SK-N-SH (cell line): Measurements from ENCODE around the gene CAGE1. TPM values are rescaled to one million over a fixed set of nuclear protein-coding genes. Genes with fewer than 3 reads are reported as not detected.

Experiments
- CTCF ChIA-PET: fragments of 300-600, 350-600 bp; formaldehyde crosslinking; extraction: SDS; loops from one replicate; lab custom pipeline; 2021; lab: Yijun Ruan, JAX
- POLR2A ChIA-PET: fragments of 350-600 bp; sonication (Branson Sonifier 250); formaldehyde crosslinking; extraction: SDS; loops from one replicate; lab custom pipeline; 2020; ENCODE audit warnings: antibody characterized with exemption, inconsistent platforms; lab: Yijun Ruan, JAX
- DNase-seq: peaks from one replicate; pipeline ENCODE4 v3.0.0; 2012
- H2AFZ ChIP-seq: fragments of 200-600 bp; sonication (generic); 2 replicates; pipeline ENCODE4 v1.8.1; 2016; ENCODE audit warnings: antibody characterized with exemption, mild to moderate bottlenecking, low read depth
- H3F3A ChIP-seq: fragments of 200-600 bp; sonication (generic); replicated peaks from 2 replicates; pipeline ENCODE3; 2016; ENCODE audit warnings: antibody characterized with exemption, mild to moderate bottlenecking; ENCODE audit not compliant: insufficient read depth
- H3K27ac ChIP-seq, 2 experiments: fragments of 200-500 bp in 1 of 2; fragments of 200-600 bp in 1 of 2; sonication (Bioruptor generic) in 1 of 2; sonication (generic), shearing (Covaris generic) in 1 of 2; 2 replicates each; pipeline versions ENCODE4 v1.5.1 to v1.6.1; 2014 to 2016; ENCODE audit warnings: low read depth in 2 of 2, inconsistent platforms in 1 of 2, low read length in 1 of 2, mild to moderate bottlenecking in 1 of 2, mixed read lengths in 1 of 2
- H3K27me3 ChIP-seq: fragments of 200-600 bp; sonication (generic), shearing (Covaris generic); 2 replicates; pipeline ENCODE4 v1.6.1; 2016; ENCODE audit warnings: mixed run types; ENCODE audit not compliant: insufficient read depth
- H3K36me3 ChIP-seq, 2 experiments: fragments of 200-500 bp in 1 of 2; fragments of 200-600 bp in 1 of 2; sonication (Bioruptor generic) in 1 of 2; sonication (generic) in 1 of 2; replicated peaks in 1 of 2; 2 replicates each; pipeline versions ENCODE3 to v1.5.1; 2014 to 2016; ENCODE audit warnings: low read length in 1 of 2, mild to moderate bottlenecking in 1 of 2; ENCODE audit not compliant: insufficient read depth in 2 of 2, control insufficient read depth in 1 of 2
- H3K4me1 ChIP-seq, 2 experiments: fragments of 200-500 bp in 1 of 2; fragments of 200-600 bp in 1 of 2; sonication (Bioruptor generic) in 1 of 2; sonication (generic), shearing (Covaris generic) in 1 of 2; 2 replicates each; pipeline versions ENCODE4 v1.5.1 to v1.6.1; 2014 to 2016; ENCODE audit warnings: low read depth in 1 of 2, low read length in 1 of 2, mixed run types in 1 of 2; ENCODE audit not compliant: insufficient read depth in 2 of 2, control insufficient read depth in 1 of 2
- H3K4me2 ChIP-seq: fragments of 200-600 bp; sonication (generic), shearing (Covaris generic); 2 replicates; pipeline ENCODE4 v1.6.1; 2017; ENCODE audit warnings: mixed run types
- H3K4me3 ChIP-seq, 2 experiments: fragments of 200-500 bp in 1 of 2; fragments of 200-600 bp in 1 of 2; sonication (Bioruptor generic) in 1 of 2; sonication (generic), shearing (Covaris generic) in 1 of 2; 2 replicates each; pipeline versions ENCODE4 v1.5.1 to v1.8.1; 2014 to 2016; ENCODE audit warnings: low read depth in 2 of 2, inconsistent platforms in 1 of 2, low read length in 1 of 2, mild to moderate bottlenecking in 1 of 2, mixed read lengths in 1 of 2, moderate library complexity in 1 of 2
- H3K79me2 ChIP-seq: fragments of 200-600 bp; sonication (generic); 2 replicates; pipeline ENCODE4 v1.8.1; 2017; ENCODE audit warnings: mild to moderate bottlenecking; ENCODE audit not compliant: insufficient read depth
- H3K9ac ChIP-seq: fragments of 200-600 bp; sonication (generic); 2 replicates; pipeline ENCODE4 v1.6.1; 2017; ENCODE audit warnings: mixed run types
- H3K9me2 ChIP-seq: fragments of 200-600 bp; sonication (generic); 2 replicates; pipeline ENCODE4 v1.6.1; 2017; ENCODE audit warnings: mixed run types
- H3K9me3 ChIP-seq: fragments of 200-600 bp; sonication (generic); 2 replicates; pipeline ENCODE4 v1.6.1; 2017; ENCODE audit warnings: mixed run types, mild to moderate bottlenecking, moderate library complexity
- H4K20me1 ChIP-seq: fragments of 200-600 bp; sonication (generic); 2 replicates; pipeline ENCODE4 v1.6.1; 2017; ENCODE audit warnings: mild to moderate bottlenecking, mixed run types; ENCODE audit not compliant: insufficient read depth
- CHD2 ChIP-seq: fragments of 150-350 bp; IDR thresholded peaks from 2 replicates; pipeline ENCODE4 v1.6.1; 2018; ENCODE audit warnings: low read length; ENCODE audit not compliant: partially characterized antibody
- EP300 ChIP-seq, 2 experiments: IDR thresholded peaks; 2 replicates each; pipeline versions ENCODE4 v1.4.0 to v1.6.1; 2012; ENCODE audit warnings: borderline replicate concordance in 1 of 2, low read depth in 1 of 2, low read length in 1 of 2
- EZH2phosphoT487 ChIP-seq: fragments of 200-600 bp; sonication (generic); IDR thresholded peaks from 2 replicates; pipeline ENCODE4 v1.6.1; 2017; ENCODE audit warnings: low read depth, mixed run types, mild to moderate bottlenecking, antibody characterized with exemption, moderate library complexity, borderline replicate concordance
- FOSL2 ChIP-seq: IDR thresholded peaks from 2 replicates; pipeline ENCODE4 v1.4.0; 2012; ENCODE audit warnings: low read depth, mild to moderate bottlenecking, moderate library complexity, borderline replicate concordance
- FOXM1 ChIP-seq: IDR thresholded peaks from 2 replicates; pipeline ENCODE4 v1.4.0; 2012; ENCODE audit warnings: low read depth, mild to moderate bottlenecking
- GABPA ChIP-seq: IDR thresholded peaks from 2 replicates; pipeline ENCODE4 v1.4.0; 2012; ENCODE audit warnings: low read depth, mild to moderate bottlenecking
- JUND ChIP-seq: IDR thresholded peaks from 2 replicates; pipeline ENCODE4 v1.4.0; 2012
- MXI1 ChIP-seq: IDR thresholded peaks from 2 replicates; pipeline ENCODE4 v1.6.1; 2012; ENCODE audit warnings: mild to moderate bottlenecking, low read depth, low read length, improper control_type of control experiment
- NFIC ChIP-seq: IDR thresholded peaks from 2 replicates; pipeline ENCODE4 v1.4.0; 2012; ENCODE audit warnings: borderline replicate concordance
- POLR2AphosphoS5 ChIP-seq: IDR thresholded peaks from 2 replicates; pipeline ENCODE4 v1.6.1; 2012; ENCODE audit warnings: low read depth, low read length
- RCOR1 ChIP-seq: fragments of 150-350 bp; IDR thresholded peaks from 2 replicates; pipeline ENCODE4 v1.6.1; 2017; ENCODE audit warnings: antibody characterized with exemption, low read length
- RFX5 ChIP-seq: IDR thresholded peaks from 2 replicates; pipeline ENCODE4 v1.6.1; 2012; ENCODE audit warnings: mild to moderate bottlenecking, improper control_type of control experiment, low read length
- RXRA ChIP-seq: IDR thresholded peaks from 2 replicates; pipeline ENCODE4 v1.4.0; 2012; ENCODE audit warnings: low read depth, mild to moderate bottlenecking, borderline replicate concordance
- SIN3A ChIP-seq: IDR thresholded peaks from 2 replicates; pipeline ENCODE4 v1.6.1; 2012; ENCODE audit warnings: low read depth, mild to moderate bottlenecking, low read length, moderate library complexity, borderline replicate concordance
- SMC3 ChIP-seq: IDR thresholded peaks from 2 replicates; pipeline ENCODE4 v1.6.1; 2012; ENCODE audit warnings: low read depth, low read length, improper control_type of control experiment
- TCF12 ChIP-seq: IDR thresholded peaks from 2 replicates; pipeline ENCODE4 v1.4.0; 2012
- TEAD4 ChIP-seq: IDR thresholded peaks from 2 replicates; pipeline ENCODE4 v1.4.0; 2012; ENCODE audit warnings: mild to moderate bottlenecking, borderline replicate concordance; ENCODE audit not compliant: insufficient read depth
- WGBS: methylation state at CpG from one replicate; pipeline ENCODE4 v1.1.6; 2017; ENCODE audit warnings: low lambda C conversion rate; 5-methylcytosine and 5-hydroxymethylcytosine counted together
- polyA plus RNA-seq, 3 experiments: library from polyadenylated mRNA; depleted of rRNA; stranded (reverse); fragments of >200 nt; gene quantifications; 2 replicates each; pipeline ENCODE4 v1.2.3, GENCODE V29; 2012
- TF ChIP-seq, protein P1 (sequence below): IDR thresholded peaks from 2 replicates; pipeline ENCODE4; 2012
- TF ChIP-seq, protein P2 (sequence below): IDR thresholded peaks from 2 replicates; pipeline ENCODE4 v1.4.0; 2012; ENCODE audit warnings: low read depth, borderline replicate concordance
- TF ChIP-seq, protein P3 (sequence below): IDR thresholded peaks from 2 replicates; pipeline ENCODE4 v1.4.0; 2012; ENCODE audit warnings: low read depth
- TF ChIP-seq, protein P4 (sequence below): IDR thresholded peaks from 2 replicates; pipeline ENCODE4 v1.6.1; 2012; ENCODE audit warnings: mild to moderate bottlenecking, low read depth, low read length, moderate library complexity

Gene CAGE1
- polyA plus RNA-seq, 1 of the 3 experiments (the other 2 are of a cell fraction): not detected

DNA sequence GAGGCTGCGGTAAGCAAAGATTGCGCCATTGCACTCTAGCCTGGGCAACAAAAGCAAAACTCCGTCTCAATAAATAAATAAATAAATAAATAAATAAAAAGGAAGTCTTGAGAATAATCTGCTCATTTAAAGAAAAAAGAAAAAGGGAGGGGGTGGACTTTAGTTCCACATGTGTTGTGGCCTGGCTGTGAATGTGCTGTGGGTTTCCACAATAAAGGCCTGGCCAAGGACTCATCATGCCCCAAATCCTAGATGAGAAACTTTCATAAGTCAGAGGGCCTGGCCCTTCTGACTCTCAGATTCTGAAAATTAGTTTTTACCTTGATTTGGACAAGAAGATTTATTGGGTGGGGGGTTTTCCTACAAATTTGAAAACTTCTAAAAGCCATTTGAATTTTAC lies 48.5 kb upstream of the CAGE1 start (continued):
- no peak for TF ChIP-seq MXI1
- TF ChIP-seq RXRA: no peak
- TF ChIP-seq, all 33 proteins: peak for 0

DNA sequence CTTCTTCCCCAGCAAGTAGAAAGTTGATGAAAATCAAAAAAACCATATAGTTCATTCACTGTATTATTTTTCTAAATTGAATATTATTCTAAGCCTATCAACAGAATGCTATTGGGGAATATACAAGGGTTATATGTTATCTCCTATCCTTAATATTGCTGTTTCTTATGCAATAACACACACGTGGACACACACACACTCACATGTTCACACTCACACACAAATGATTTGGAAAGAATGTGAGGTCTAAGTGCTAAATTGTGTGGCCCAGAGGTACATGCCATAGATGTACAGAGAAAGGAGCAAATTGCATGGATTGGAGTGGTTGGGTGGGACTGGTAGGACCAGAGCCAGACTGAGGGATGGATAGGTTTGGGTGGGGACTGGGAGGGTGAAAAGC lies 45.1 kb upstream of the CAGE1 start:
- Histone ChIP-seq H3F3A (no peaks in the 10 kb centered on the region), H3K9ac (no peak overlapping the region), H2AFZ (no peak overlapping the region), H3K9me2 (no peaks in the 10 kb centered on the region), H4K20me1 (no peaks in the 10 kb centered on the region), H3K4me2 (no peak overlapping the region), H3K79me2 (no peaks in the 10 kb centered on the region), H3K4me3 (no peak overlapping the region), H3K27me3 (no peaks in the 10 kb centered on the region), H3K4me1 (no peaks in the 10 kb centered on the region), H3K27ac (no peak overlapping the region)
- 3% methylated on average over 1 of the region's 1 CpG for WGBS
- CTCF ChIA-PET: interaction anchor here (1.3 kb wide), 1 partner anchor 12 kb away, joined by 3 read pairs; no protein-coding TSS in a partner anchor
- TF ChIP-seq TCF12: no peak
- TF ChIP-seq, all 33 proteins: peak for 0
- H3K9me3 ChIP-seq: no peaks in the 10 kb centered on the region
- POLR2A ChIA-PET: no interaction called here
- DNase-seq: no peak
- H3K36me3 ChIP-seq: no peaks in the 10 kb centered on the region

DNA sequence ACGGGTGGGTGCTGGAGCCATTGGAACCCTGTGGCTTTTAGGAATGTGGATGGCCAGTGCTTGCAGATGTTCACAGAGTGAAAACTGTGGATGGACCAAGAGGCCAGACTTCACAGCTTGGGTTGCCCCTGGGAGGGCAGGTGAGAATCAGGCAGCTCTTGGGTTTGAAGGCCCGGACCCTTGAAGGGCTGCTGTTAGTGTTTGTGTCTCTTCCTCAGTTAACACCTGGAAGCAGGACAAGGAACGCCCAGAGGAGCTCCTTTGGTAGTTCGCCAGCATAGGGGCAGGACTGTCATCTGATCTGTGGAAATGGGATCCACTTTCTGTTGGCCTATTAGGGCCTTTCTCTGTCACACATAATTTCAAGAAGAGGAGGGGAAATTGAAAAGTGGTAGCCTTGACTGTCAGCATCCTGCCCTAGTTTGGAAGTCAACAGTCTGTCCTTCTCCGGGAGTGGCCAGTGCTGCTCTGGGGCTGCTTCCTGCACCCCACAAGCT lies 43.6 kb upstream of the CAGE1 start:
- Histone ChIP-seq H3K36me3 (no peaks in the 10 kb centered on the region), H2AFZ (no peak overlapping the region), H3K9ac (no peak overlapping the region), H3K4me2 (no peak overlapping the region), H3K27ac (no peak overlapping the region), H3K27me3 (no peaks in the 10 kb centered on the region), H3K9me2 (no peaks in the 10 kb centered on the region), H3F3A (no peaks in the 10 kb centered on the region), H3K79me2 (no peaks in the 10 kb centered on the region), H3K9me3 (no peaks in the 10 kb centered on the region), H4K20me1 (no peaks in the 10 kb centered on the region), H3K4me3 (no peak overlapping the region), H3K4me1 (no peaks in the 10 kb centered on the region)
- DNase-seq: no peak
- 69% methylated on average over 4 of the region's 5 CpGs for WGBS
- ChIA-PET CTCF (no interaction called here), POLR2A (no interaction called here)
- TF ChIP-seq SIN3A (no peak), RFX5 (no peak), JUND (no peak), FOSL2 (no peak), FOXM1 (no peak), TEAD4 (no peak), GABPA (no peak), SMC3 (no peak), CHD2 (no peak), EZH2phosphoT487 (no peak), RCOR1 (no peak), NFIC (no peak), MXI1 (no peak), EP300 (IDR thresholded peaks at IDR 0.05; ENCODE audit: borderline replicate concordance in 1 of 2, low read depth in 1 of 2, low read length in 1 of 2) (no peak), POLR2AphosphoS5 (no peak)
- TF ChIP-seq, protein P1, sequence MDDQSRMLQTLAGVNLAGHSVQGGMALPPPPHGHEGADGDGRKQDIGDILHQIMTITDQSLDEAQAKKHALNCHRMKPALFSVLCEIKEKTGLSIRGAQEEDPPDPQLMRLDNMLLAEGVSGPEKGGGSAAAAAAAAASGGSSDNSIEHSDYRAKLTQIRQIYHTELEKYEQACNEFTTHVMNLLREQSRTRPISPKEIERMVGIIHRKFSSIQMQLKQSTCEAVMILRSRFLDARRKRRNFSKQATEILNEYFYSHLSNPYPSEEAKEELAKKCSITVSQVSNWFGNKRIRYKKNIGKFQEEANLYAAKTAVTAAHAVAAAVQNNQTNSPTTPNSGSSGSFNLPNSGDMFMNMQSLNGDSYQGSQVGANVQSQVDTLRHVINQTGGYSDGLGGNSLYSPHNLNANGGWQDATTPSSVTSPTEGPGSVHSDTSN: no peak
- TF ChIP-seq, protein P2, sequence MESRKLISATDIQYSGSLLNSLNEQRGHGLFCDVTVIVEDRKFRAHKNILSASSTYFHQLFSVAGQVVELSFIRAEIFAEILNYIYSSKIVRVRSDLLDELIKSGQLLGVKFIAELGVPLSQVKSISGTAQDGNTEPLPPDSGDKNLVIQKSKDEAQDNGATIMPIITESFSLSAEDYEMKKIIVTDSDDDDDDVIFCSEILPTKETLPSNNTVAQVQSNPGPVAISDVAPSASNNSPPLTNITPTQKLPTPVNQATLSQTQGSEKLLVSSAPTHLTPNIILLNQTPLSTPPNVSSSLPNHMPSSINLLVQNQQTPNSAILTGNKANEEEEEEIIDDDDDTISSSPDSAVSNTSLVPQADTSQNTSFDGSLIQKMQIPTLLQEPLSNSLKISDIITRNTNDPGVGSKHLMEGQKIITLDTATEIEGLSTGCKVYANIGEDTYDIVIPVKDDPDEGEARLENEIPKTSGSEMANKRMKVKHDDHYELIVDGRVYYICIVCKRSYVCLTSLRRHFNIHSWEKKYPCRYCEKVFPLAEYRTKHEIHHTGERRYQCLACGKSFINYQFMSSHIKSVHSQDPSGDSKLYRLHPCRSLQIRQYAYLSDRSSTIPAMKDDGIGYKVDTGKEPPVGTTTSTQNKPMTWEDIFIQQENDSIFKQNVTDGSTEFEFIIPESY: no peak
- TF ChIP-seq, protein P3, sequence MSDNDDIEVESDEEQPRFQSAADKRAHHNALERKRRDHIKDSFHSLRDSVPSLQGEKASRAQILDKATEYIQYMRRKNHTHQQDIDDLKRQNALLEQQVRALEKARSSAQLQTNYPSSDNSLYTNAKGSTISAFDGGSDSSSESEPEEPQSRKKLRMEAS: no peak
- TF ChIP-seq, protein P4, sequence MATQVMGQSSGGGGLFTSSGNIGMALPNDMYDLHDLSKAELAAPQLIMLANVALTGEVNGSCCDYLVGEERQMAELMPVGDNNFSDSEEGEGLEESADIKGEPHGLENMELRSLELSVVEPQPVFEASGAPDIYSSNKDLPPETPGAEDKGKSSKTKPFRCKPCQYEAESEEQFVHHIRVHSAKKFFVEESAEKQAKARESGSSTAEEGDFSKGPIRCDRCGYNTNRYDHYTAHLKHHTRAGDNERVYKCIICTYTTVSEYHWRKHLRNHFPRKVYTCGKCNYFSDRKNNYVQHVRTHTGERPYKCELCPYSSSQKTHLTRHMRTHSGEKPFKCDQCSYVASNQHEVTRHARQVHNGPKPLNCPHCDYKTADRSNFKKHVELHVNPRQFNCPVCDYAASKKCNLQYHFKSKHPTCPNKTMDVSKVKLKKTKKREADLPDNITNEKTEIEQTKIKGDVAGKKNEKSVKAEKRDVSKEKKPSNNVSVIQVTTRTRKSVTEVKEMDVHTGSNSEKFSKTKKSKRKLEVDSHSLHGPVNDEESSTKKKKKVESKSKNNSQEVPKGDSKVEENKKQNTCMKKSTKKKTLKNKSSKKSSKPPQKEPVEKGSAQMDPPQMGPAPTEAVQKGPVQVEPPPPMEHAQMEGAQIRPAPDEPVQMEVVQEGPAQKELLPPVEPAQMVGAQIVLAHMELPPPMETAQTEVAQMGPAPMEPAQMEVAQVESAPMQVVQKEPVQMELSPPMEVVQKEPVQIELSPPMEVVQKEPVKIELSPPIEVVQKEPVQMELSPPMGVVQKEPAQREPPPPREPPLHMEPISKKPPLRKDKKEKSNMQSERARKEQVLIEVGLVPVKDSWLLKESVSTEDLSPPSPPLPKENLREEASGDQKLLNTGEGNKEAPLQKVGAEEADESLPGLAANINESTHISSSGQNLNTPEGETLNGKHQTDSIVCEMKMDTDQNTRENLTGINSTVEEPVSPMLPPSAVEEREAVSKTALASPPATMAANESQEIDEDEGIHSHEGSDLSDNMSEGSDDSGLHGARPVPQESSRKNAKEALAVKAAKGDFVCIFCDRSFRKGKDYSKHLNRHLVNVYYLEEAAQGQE: no peak
